DMS53 treated with DMSO at 0.1 percent for 48 hours (cell line): ENCODE results near the gene NDN.

Source experiments
- DNase-seq: peaks from one replicate; lab custom pipeline; 2025; ENCODE audit not compliant: unreplicated experiment; lab: John Stamatoyannopoulos, UW

The NDN gene

GRCh38 chr15:23642413-23643044 lies 44.6 kb downstream of the NDN start:
- peak; percentile 23 for DNase-seq
